ENCODE results near the gene DMAC2.

DNA sequence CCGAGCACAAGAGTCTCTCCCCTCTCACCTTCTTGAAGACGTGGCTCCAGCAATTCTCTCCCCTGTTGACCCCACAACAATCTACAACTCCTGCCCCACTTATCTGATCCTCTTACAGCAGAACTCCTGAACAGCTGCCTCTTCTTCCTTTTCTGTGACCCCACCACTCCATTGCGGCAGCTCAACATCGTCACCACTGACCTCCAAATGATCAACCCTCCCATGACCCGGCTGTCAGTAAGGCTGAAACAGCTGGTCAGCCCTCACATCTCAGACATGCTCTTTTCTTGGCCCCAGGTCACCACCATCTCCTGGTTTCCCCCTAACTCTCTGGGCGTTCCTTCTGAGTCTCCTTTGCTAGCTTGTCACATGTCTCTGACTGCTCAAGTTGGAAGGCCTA is 44.4 kb downstream of the DMAC2 start:
- TF ChIP-seq MXI1 (IDR thresholded peaks at IDR 0.05; ENCODE audit: low read depth, low read length) (no peak), NFIC (IDR thresholded peaks at IDR 0.05; ENCODE audit: borderline replicate concordance) (no peak), EP300 (IDR thresholded peaks at IDR 0.05; ENCODE audit: borderline replicate concordance in 1 of 2, low read depth in 1 of 2, low read length in 1 of 2) (no peak), TCF12 (IDR thresholded peaks at IDR 0.05) (no peak), RAD21 (IDR thresholded peaks at IDR 0.05; ENCODE audit: low read length) (no peak), TAF1 (IDR thresholded peaks at IDR 0.05; ENCODE audit: borderline replicate concordance, low read depth, low read length) (no peak)
- TF ChIP-seq, protein P1, sequence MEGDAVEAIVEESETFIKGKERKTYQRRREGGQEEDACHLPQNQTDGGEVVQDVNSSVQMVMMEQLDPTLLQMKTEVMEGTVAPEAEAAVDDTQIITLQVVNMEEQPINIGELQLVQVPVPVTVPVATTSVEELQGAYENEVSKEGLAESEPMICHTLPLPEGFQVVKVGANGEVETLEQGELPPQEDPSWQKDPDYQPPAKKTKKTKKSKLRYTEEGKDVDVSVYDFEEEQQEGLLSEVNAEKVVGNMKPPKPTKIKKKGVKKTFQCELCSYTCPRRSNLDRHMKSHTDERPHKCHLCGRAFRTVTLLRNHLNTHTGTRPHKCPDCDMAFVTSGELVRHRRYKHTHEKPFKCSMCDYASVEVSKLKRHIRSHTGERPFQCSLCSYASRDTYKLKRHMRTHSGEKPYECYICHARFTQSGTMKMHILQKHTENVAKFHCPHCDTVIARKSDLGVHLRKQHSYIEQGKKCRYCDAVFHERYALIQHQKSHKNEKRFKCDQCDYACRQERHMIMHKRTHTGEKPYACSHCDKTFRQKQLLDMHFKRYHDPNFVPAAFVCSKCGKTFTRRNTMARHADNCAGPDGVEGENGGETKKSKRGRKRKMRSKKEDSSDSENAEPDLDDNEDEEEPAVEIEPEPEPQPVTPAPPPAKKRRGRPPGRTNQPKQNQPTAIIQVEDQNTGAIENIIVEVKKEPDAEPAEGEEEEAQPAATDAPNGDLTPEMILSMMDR (IDR thresholded peaks at IDR 0.05), result no peak
- TF ChIP-seq, protein P2, sequence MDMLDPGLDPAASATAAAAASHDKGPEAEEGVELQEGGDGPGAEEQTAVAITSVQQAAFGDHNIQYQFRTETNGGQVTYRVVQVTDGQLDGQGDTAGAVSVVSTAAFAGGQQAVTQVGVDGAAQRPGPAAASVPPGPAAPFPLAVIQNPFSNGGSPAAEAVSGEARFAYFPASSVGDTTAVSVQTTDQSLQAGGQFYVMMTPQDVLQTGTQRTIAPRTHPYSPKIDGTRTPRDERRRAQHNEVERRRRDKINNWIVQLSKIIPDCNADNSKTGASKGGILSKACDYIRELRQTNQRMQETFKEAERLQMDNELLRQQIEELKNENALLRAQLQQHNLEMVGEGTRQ (IDR thresholded peaks at IDR 0.05; ENCODE audit: borderline replicate concordance, low read depth, low read length), result no peak
